Measurements from ENCODE around the gene CBFA2T3.

GRCh38 chr16:88856828-88857727, 119.9 kb downstream of the CBFA2T3 start, which contains the start of the genes GALNS and TRAPPC2L:
- peak; percentile 76 to 86 for TF ChIP-seq POLR2A (IDR thresholded peaks at IDR 0.05)
- TF ChIP-seq, protein P1, sequence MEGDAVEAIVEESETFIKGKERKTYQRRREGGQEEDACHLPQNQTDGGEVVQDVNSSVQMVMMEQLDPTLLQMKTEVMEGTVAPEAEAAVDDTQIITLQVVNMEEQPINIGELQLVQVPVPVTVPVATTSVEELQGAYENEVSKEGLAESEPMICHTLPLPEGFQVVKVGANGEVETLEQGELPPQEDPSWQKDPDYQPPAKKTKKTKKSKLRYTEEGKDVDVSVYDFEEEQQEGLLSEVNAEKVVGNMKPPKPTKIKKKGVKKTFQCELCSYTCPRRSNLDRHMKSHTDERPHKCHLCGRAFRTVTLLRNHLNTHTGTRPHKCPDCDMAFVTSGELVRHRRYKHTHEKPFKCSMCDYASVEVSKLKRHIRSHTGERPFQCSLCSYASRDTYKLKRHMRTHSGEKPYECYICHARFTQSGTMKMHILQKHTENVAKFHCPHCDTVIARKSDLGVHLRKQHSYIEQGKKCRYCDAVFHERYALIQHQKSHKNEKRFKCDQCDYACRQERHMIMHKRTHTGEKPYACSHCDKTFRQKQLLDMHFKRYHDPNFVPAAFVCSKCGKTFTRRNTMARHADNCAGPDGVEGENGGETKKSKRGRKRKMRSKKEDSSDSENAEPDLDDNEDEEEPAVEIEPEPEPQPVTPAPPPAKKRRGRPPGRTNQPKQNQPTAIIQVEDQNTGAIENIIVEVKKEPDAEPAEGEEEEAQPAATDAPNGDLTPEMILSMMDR (IDR thresholded peaks at IDR 0.05), result no peak

All from gastroesophageal sphincter (tissue), 3 donors.